Effector memory CD4-positive, alpha-beta T cell (primary cell): Measurements from ENCODE around the gene TLX3.

Experiments
- DNase-seq, 3 donors: peaks; one replicate each; pipeline ENCODE4 v3.0.0-alpha.2; 2020
- H3K27ac ChIP-seq: 2 replicates; pipeline ENCODE4 v1.7.0; 2013; ENCODE audit warnings: mild to moderate bottlenecking, low read length, moderate library complexity; ENCODE audit not compliant: insufficient read depth, poor library complexity, severe bottlenecking
- H3K27me3 ChIP-seq: replicated peaks from 2 replicates; pipeline ENCODE4 v1.7.0; 2013; ENCODE audit warnings: mild to moderate bottlenecking, low read length; ENCODE audit not compliant: insufficient read depth, control insufficient read depth, poor library complexity, severe bottlenecking
- H3K36me3 ChIP-seq: 2 replicates; pipeline ENCODE4 v1.7.0; 2013; ENCODE audit warnings: mild to moderate bottlenecking, low read length, moderate library complexity; ENCODE audit not compliant: control insufficient read depth, insufficient read depth
- H3K4me1 ChIP-seq: 2 replicates; pipeline ENCODE4 v1.7.0; 2013; ENCODE audit warnings: low read length, mild to moderate bottlenecking; ENCODE audit not compliant: control insufficient read depth, insufficient read depth, poor library complexity, severe bottlenecking
- H3K4me3 ChIP-seq: 2 replicates; pipeline ENCODE4 v1.7.0; 2013; ENCODE audit warnings: low read length, low read depth, mild to moderate bottlenecking; ENCODE audit not compliant: insufficient read depth, poor library complexity, severe bottlenecking
- H3K9me3 ChIP-seq: 2 replicates; pipeline ENCODE4 v1.7.0; 2013; ENCODE audit warnings: mild to moderate bottlenecking, low read length, moderate library complexity; ENCODE audit not compliant: control insufficient read depth

Gene TLX3

DNA sequence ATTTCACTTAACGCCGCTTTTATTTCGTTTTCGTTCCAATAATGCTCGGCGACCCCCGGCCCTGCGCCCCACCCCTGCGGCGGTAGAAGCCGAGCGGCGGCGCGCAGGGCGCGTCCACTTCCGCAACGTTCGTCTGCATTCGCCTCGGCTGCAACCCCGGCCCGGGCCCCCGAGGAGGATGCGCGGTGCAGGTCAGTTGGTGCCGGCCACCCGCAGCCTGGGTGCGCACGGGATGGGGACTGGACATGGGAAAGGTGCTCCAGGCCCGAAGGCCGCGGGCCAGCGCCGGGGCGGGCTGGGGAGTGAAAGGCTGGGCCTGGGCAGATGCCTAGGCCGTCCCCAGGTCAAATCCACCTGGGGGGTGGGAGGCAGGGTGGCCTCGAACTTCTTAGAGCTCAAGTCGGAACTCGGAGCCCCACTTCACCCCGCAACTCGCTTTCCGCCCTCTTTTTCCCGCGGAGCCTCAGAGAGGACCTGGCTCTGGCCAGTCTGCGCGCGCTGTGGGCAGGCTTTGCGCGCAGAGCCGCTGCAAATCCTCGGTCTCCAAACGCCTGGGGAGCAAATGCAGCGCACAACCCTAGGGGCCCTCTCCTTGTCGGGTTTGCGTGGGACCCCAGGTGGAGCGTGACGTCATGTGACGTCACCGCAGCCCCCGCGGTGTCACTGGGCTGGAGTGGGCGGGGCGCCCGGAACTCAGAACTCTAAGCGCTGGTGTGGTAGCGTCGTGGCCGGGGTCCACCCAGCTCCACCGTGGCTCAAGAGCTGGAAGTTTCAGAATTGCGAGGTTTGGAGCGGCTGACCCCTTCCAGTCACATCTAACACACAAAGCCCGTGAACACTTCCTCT lies 3.3 kb downstream of the TLX3 start:
- Histone ChIP-seq H3K9me3 (no peaks in the 10 kb centered on the region), H3K4me3 (no peak overlapping the region), H3K27ac (no peak overlapping the region), H3K36me3 (no peaks in the 10 kb centered on the region), H3K4me1 (peaks cover 22% of the 10 kb centered on the region), H3K27me3 (peaks cover 38% of the 10 kb centered on the region)
- no peak for DNase-seq

DNA sequence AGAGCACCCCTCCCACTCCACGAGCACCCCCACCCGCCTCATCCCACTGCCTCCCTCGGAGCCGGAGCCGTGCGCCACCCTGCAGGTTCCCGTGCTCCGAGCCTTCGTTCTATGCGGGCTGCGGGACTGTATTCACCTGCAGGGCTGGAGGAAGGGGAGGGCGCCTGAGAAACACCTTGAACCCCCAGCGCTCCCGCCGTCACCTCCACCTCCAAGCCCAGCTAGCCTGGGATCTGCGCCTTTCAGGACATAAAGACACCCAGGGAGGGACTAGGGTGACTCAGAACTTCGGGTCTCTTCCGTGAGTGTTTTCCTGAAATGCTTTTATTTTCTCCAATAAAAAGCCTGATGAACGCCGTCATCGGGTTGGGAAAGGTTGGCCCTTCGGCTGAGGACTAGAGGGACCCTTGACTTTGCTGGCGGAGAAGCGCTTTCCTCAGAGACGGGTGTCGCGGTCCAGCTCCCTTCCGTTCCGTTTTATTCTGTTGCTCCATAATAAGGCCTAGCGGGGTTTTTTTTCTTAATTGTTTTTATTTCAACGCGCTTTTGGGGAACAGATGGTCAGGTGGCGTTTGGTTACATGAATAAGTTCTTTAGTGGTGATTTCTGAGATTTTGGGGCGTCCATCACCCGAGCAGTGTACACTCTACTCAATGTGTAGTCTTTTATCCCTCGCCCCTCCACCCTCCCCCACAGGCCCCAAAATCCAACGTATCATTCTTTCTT lies 4.6 kb downstream of the TLX3 start:
- Histone ChIP-seq H3K36me3 (no peaks in the 10 kb centered on the region), H3K4me1 (peaks cover 21% of the 10 kb centered on the region), H3K4me3 (no peak overlapping the region), H3K27ac (no peak overlapping the region), H3K9me3 (no peaks in the 10 kb centered on the region), H3K27me3 (peaks cover 32% of the 10 kb centered on the region)
- DNase-seq: no peak

GRCh38 chr5:171314728-171315385 lies 5.8 kb downstream of the TLX3 start:
- peaks cover 34% of the 10 kb centered on the region for H3K27me3 ChIP-seq
- H3K9me3 ChIP-seq: no peaks in the 10 kb centered on the region
- no peaks in the 10 kb centered on the region for H3K36me3 ChIP-seq
- no peak for DNase-seq
- H3K27ac ChIP-seq: no peak overlapping the region
- H3K4me1 ChIP-seq: peaks cover 18% of the 10 kb centered on the region
- no peak overlapping the region for H3K4me3 ChIP-seq

DNA sequence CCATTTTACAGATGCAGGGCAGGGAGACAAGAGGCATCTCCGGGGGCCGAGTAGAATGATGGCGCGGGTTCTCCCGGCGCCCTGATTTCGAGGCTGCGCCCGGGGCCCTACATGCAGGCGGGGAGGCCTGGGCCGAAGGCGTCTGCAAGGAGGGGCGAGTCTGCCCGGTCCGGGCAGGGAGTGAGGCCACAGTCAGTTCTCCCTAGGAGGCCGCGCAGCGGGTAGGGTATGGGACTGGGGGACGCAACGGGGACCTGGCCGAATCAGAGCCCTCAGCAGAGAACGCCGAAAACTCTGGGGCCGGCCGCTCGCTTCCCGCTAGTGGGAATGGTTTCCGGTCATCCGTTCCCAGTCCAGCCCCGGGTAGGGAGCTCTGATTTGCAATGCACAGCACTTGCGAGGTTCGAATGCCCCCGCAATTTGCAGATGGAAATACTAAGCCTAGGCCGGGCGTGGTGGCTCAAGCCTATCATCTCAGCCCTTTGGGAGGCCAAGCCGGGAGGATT lies 6.4 kb downstream of the TLX3 start:
- Histone ChIP-seq H3K36me3 (no peaks in the 10 kb centered on the region), H3K27me3 (peaks cover 34% of the 10 kb centered on the region), H3K4me3 (no peak overlapping the region), H3K4me1 (peaks cover 18% of the 10 kb centered on the region), H3K9me3 (no peaks in the 10 kb centered on the region), H3K27ac (no peak overlapping the region)
- no peak for DNase-seq

GRCh38 chr5:171315925-171316257 lies 6.8 kb downstream of the TLX3 start:
- Histone ChIP-seq H3K9me3 (no peaks in the 10 kb centered on the region), H3K27me3 (peaks cover 34% of the 10 kb centered on the region), H3K4me3 (no peak overlapping the region), H3K27ac (no peak overlapping the region), H3K4me1 (peaks cover 18% of the 10 kb centered on the region), H3K36me3 (no peaks in the 10 kb centered on the region)
- no peak for DNase-seq

- Histone ChIP-seq H3K4me1 (peaks cover 12% of the 10 kb centered on the region), H3K27me3 (peaks cover 34% of the 10 kb centered on the region), H3K27ac (no peak overlapping the region), H3K36me3 (no peaks in the 10 kb centered on the region), H3K4me3 (no peak overlapping the region), H3K9me3 (no peaks in the 10 kb centered on the region)
- DNase-seq: no peak
Measured at GRCh38 chr5:171316258-171317121, 7.4 kb downstream of the TLX3 start.

- Histone ChIP-seq H3K4me3 (no peak overlapping the region), H3K4me1 (peaks cover 8% of the 10 kb centered on the region), H3K36me3 (no peaks in the 10 kb centered on the region), H3K27me3 (peaks cover 34% of the 10 kb centered on the region), H3K9me3 (no peaks in the 10 kb centered on the region), H3K27ac (no peak overlapping the region)
- no peak for DNase-seq
Measured at GRCh38 chr5:171317230-171317629, 8.2 kb downstream of the TLX3 start.

GRCh38 chr5:171318026-171318425 lies 9.0 kb downstream of the TLX3 start:
- Histone ChIP-seq H3K9me3 (no peaks in the 10 kb centered on the region), H3K27me3 (peaks cover 35% of the 10 kb centered on the region), H3K36me3 (no peaks in the 10 kb centered on the region), H3K4me3 (no peak overlapping the region), H3K27ac (no peak overlapping the region), H3K4me1 (peaks cover 5% of the 10 kb centered on the region)
- DNase-seq: no peak

- H3K4me1 ChIP-seq: no peaks in the 10 kb centered on the region
- H3K4me3 ChIP-seq: no peak overlapping the region
- DNase-seq: no peak
- H3K36me3 ChIP-seq: no peaks in the 10 kb centered on the region
- no peaks in the 10 kb centered on the region for H3K9me3 ChIP-seq
- no peak overlapping the region for H3K27ac ChIP-seq
- H3K27me3 ChIP-seq: peaks cover 22% of the 10 kb centered on the region
Measured at GRCh38 chr5:171321447-171321846, 12.4 kb downstream of the TLX3 start.
